ENCODE measurements around the gene CA6. TPM values are rescaled to one million over a fixed set of nuclear protein-coding genes. Genes with fewer than 3 reads are reported as not detected.
"Not testable (repeated sequence)": the region's sequence is repeated elsewhere in the genome, so short reads cannot be mapped to it uniquely, and the experiment has no call there.

The CA6 gene
- total and polyA plus RNA-seq, 2 experiments from 2014 or later = not detected

DNA sequence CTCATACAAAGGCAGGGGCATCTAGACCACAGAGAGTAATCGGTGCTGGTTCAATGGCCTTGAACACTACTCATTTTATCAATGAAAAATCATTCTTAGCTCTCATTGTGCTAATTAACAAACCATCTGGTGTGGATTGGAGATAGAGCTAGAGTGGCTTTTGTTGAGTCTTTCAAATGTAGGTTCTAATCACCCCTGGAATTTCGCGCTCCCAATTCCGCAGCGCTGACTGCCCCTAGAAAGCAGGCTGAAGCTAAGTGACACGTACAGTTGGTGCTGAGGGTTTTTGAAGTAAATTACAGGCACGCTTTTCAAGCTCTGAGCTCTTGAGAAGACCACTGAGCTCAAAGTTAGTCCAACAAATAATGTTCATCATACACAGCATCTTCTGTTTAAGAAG is 31.2 kb upstream of the CA6 start:
- TF ChIP-seq, protein P1, sequence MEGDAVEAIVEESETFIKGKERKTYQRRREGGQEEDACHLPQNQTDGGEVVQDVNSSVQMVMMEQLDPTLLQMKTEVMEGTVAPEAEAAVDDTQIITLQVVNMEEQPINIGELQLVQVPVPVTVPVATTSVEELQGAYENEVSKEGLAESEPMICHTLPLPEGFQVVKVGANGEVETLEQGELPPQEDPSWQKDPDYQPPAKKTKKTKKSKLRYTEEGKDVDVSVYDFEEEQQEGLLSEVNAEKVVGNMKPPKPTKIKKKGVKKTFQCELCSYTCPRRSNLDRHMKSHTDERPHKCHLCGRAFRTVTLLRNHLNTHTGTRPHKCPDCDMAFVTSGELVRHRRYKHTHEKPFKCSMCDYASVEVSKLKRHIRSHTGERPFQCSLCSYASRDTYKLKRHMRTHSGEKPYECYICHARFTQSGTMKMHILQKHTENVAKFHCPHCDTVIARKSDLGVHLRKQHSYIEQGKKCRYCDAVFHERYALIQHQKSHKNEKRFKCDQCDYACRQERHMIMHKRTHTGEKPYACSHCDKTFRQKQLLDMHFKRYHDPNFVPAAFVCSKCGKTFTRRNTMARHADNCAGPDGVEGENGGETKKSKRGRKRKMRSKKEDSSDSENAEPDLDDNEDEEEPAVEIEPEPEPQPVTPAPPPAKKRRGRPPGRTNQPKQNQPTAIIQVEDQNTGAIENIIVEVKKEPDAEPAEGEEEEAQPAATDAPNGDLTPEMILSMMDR (IDR thresholded peaks at IDR 0.05; ENCODE audit: poor library complexity) = no peak
- TF ChIP-seq EZH2phosphoT487 (IDR thresholded peaks at IDR 0.05; ENCODE audit: low read depth, severe bottlenecking, unreplicated experiment) (no peak), EZH2 (IDR thresholded peaks at IDR 0.05; ENCODE audit: borderline replicate concordance) (no peak)
- Histone ChIP-seq H3K4me3 (no peak overlapping the region), H3K79me2 (no peaks in the 10 kb centered on the region), H3K4me1 (ENCODE audit: insufficient read depth) (no peaks in the 10 kb centered on the region), H3K27ac (no peak overlapping the region), H3K9me2 (replicated peaks; ENCODE audit: insufficient read depth) (no peaks in the 10 kb centered on the region), H3K27me3 (no peaks in the 10 kb centered on the region), H3K4me2 (no peak overlapping the region), H3K9me3 (ENCODE audit: low read depth) (no peaks in the 10 kb centered on the region), H3K36me3 (replicated peaks; ENCODE audit: insufficient read depth, low read depth) (no peaks in the 10 kb centered on the region), H2AFZ (no peak overlapping the region), H4K20me1 (ENCODE audit: insufficient read depth, poor library complexity, severe bottlenecking) (no peaks in the 10 kb centered on the region)
- 89% methylated on average over 7 of the region's 7 CpGs for WGBS (ENCODE audit: low lambda C conversion rate, missing lambda C conversion rate)
- no peak for DNase-seq (ENCODE audit: low spot score)

DNA sequence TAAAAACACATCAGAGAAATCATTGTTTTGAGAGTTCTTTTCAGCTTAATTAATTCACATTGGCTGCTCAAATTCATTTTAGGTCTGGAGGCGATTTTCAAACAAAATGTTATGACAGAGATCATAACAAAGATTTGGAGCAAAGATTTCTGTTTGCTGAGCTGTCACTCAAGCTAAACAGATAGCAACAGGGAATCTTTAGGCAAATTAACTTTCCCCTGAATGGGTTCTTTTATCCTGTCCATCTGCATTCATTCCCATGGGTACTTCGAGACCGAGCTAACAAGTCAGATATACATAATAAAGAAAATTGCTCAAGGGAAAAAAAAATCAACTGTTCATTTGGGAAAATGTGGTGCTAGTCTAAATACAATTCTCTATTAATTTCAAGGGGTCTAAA is 30.2 kb upstream of the CA6 start:
- Histone ChIP-seq H3K27ac (no peak overlapping the region), H3K4me3 (no peak overlapping the region), H4K20me1 (ENCODE audit: insufficient read depth, poor library complexity, severe bottlenecking) (no peaks in the 10 kb centered on the region), H3K4me2 (no peak overlapping the region), H3K9me2 (replicated peaks; ENCODE audit: insufficient read depth) (no peaks in the 10 kb centered on the region), H3K36me3 (replicated peaks; ENCODE audit: insufficient read depth, low read depth) (no peaks in the 10 kb centered on the region), H3K9me3 (ENCODE audit: low read depth) (no peaks in the 10 kb centered on the region), H3K79me2 (no peaks in the 10 kb centered on the region), H3K27me3 (no peaks in the 10 kb centered on the region), H3K4me1 (ENCODE audit: insufficient read depth) (no peaks in the 10 kb centered on the region), H2AFZ (no peak overlapping the region)
- 37% methylated on average over 3 of the region's 3 CpGs for WGBS (ENCODE audit: low lambda C conversion rate, missing lambda C conversion rate)
- no peak for DNase-seq (ENCODE audit: low spot score)
- TF ChIP-seq, protein P1 (IDR thresholded peaks at IDR 0.05; ENCODE audit: poor library complexity) = no peak
- TF ChIP-seq EZH2phosphoT487 (IDR thresholded peaks at IDR 0.05; ENCODE audit: low read depth, severe bottlenecking, unreplicated experiment) = no peak
- TF ChIP-seq EZH2 (IDR thresholded peaks at IDR 0.05; ENCODE audit: borderline replicate concordance) = no peak

DNA sequence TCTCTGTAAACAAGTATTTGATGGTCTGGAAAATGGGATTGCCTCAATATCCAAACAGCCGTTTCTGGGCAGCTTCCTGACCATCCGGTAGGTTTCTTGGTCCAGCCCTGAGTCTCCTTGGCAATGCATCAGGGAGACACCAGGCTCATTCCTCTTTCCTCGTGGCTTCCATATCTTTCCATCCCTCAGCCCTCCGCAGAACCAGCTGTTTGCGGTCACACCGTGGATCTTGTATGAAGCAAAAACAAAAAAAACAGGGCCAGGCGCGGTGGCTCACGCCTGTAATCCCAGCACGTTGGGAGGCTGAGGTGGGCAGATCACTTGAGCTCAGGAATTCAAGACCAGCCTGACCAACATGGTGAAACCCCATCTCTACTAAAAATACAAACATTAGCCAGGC is 28.1 kb upstream of the CA6 start:
- not testable (repeated sequence) for H3K9me2 ChIP-seq (replicated peaks; ENCODE audit: insufficient read depth); H3K4me3 ChIP-seq; DNase-seq (ENCODE audit: low spot score); H2AFZ ChIP-seq; H3K79me2 ChIP-seq; H3K4me2 ChIP-seq; H3K27ac ChIP-seq; H4K20me1 ChIP-seq (ENCODE audit: insufficient read depth, poor library complexity, severe bottlenecking); H3K4me1 ChIP-seq (ENCODE audit: insufficient read depth); H3K27me3 ChIP-seq; H3K36me3 ChIP-seq (replicated peaks; ENCODE audit: insufficient read depth, low read depth); H3K9me3 ChIP-seq (ENCODE audit: low read depth)
- WGBS (ENCODE audit: low lambda C conversion rate, missing lambda C conversion rate) = 87% methylated on average over 10 of the region's 10 CpGs

DNA sequence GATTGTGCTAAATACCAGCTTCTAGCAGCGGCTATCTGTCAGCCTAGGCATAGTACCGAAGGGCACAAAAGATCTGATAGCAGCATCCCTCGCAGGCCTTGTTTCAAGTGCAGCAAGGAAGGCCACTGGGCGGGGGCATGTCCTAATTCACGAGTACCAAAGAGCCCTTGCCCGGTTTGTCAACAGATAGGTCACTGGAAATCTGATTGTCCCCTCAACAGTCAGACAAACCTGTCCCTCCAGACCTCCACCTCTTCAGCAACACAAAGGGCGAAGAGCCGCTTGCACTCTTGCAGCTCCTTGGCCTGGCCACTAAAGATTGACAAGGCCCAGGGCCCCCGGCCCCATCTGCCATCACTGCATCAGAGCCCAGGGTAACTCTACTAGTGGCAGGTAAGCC is 22.7 kb upstream of the CA6 start:
- H3K9me2 ChIP-seq (replicated peaks; ENCODE audit: insufficient read depth) = no peaks in the 10 kb centered on the region
- H3K9me3 ChIP-seq (ENCODE audit: low read depth) = no peaks in the 10 kb centered on the region
- no peak overlapping the region for H2AFZ ChIP-seq
- no peak overlapping the region for H3K27ac ChIP-seq
- no peaks in the 10 kb centered on the region for H3K27me3 ChIP-seq
- H3K79me2 ChIP-seq = no peaks in the 10 kb centered on the region
- H3K4me3 ChIP-seq = no peak overlapping the region
- no peak for DNase-seq (ENCODE audit: low spot score)
- WGBS (ENCODE audit: low lambda C conversion rate, missing lambda C conversion rate) = 89% methylated on average over 9 of the region's 9 CpGs
- TF ChIP-seq, protein P1 (IDR thresholded peaks at IDR 0.05; ENCODE audit: poor library complexity) = no peak
- TF ChIP-seq EZH2phosphoT487 (IDR thresholded peaks at IDR 0.05; ENCODE audit: low read depth, severe bottlenecking, unreplicated experiment) (no peak), EZH2 (IDR thresholded peaks at IDR 0.05; ENCODE audit: borderline replicate concordance) (no peak)
- no peak overlapping the region for H3K4me2 ChIP-seq
- H3K4me1 ChIP-seq (ENCODE audit: insufficient read depth) = no peaks in the 10 kb centered on the region
- no peaks in the 10 kb centered on the region for H3K36me3 ChIP-seq (replicated peaks; ENCODE audit: insufficient read depth, low read depth)
- no peaks in the 10 kb centered on the region for H4K20me1 ChIP-seq (ENCODE audit: insufficient read depth, poor library complexity, severe bottlenecking)
